ENCODE measurements around the gene TMEM60. TPM values are rescaled to one million over a fixed set of nuclear protein-coding genes. Genes with fewer than 3 reads are reported as not detected.
"Not testable (repeated sequence)": the region's sequence is repeated elsewhere in the genome, so short reads cannot be mapped to it uniquely, and the experiment has no call there.

TMEM60 gene
- total RNA-seq, 1 experiment from 2014 or later: 58.0 TPM

DNA sequence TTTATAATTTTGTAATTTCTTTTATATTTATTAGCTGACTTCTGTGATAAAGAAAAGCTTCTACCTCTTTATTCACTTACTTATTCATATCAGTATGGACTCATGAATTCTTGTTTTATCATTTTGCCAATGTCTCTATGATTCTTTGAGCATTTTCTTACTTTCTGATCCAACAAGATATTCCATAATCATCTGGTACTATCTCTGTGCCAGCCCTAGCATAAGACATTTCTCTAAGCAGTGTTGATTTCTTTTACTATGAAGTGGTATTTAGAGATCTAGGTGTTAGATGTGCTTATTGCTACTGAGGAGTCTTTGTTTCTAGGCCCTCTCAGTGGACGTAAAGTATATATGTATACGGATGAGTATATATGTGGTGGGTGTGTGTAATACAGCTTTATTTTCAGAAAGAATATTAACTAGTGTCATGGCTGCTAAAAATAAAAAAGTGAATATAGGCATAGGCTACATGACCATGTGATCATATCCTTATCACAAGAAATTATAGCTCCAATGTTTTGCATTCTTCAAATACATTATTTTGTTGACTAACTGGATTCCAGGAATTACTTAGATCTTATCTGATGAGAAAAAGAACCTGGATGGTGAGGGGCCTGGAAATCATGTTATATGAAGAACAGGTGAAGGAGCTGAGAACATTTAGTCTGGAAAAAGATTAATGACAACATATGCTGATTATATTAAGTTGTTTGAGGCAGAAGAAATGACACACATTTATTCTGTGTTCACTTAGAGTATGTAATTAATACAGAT, 13.5 kb upstream of the TMEM60 start:
- DNase-seq (ENCODE audit: low spot score): no peak

GRCh38 chr7:77808517-77808916, 10.3 kb upstream of the TMEM60 start:
- no peak for DNase-seq (ENCODE audit: low spot score)

DNA sequence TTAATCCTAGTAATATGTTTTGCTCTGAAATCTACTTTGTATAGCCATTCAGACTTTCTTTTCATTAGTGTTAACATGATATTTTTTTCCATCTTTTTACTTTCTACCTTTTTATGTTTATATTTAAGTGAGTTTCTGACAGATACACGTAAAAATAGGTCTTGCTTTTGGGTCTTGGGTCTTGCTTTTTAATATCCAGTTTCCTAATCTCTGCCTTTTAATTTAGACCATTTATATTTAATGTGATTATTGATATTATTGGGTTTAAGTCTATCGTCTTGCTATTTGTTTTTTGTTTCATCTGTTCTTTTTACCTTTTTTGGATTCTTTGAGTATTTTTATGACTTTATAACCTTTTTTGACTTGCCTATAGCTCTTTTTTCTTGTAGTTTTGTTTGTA, 8.2 kb upstream of the TMEM60 start:
- DNase-seq (ENCODE audit: low spot score): no peak

- no peak for DNase-seq (ENCODE audit: low spot score)
These were observed 4.5 kb upstream of the TMEM60 start for GRCh38 chr7:77802557-77803405.

DNA sequence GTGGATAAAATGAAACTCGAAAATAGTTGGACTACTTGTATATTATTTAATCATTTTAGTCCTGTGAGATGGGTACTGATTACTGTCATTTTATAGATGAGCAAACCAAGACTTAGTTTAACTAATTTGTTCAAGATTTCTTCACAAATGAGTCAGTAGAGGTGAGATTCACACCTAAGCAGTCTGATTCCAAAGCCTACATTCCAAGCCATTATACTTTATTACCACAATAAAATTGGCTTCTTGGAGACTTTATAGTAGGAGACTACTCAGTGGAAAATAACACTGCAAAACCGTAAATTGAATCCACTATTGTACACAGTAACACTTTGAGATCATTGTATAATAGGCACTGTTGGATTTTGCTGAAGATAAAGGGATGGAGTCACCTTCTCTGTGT, 2.5 kb upstream of the TMEM60 start:
- no peak for DNase-seq (ENCODE audit: low spot score)

- no peak for DNase-seq (ENCODE audit: low spot score)
These were observed 1.9 kb upstream of the TMEM60 start for GRCh38 chr7:77800158-77800557.

GRCh38 chr7:77799078-77799964, 1.1 kb upstream of the TMEM60 start:
- peak; percentile 29 for DNase-seq (ENCODE audit: low spot score)

GRCh38 chr7:77797734-77798393, 370 bp downstream of the TMEM60 start:
- no peak for DNase-seq (ENCODE audit: low spot score)

GRCh38 chr7:77796960-77797359, 1.3 kb downstream of the TMEM60 start:
- DNase-seq (ENCODE audit: low spot score): no peak

DNA sequence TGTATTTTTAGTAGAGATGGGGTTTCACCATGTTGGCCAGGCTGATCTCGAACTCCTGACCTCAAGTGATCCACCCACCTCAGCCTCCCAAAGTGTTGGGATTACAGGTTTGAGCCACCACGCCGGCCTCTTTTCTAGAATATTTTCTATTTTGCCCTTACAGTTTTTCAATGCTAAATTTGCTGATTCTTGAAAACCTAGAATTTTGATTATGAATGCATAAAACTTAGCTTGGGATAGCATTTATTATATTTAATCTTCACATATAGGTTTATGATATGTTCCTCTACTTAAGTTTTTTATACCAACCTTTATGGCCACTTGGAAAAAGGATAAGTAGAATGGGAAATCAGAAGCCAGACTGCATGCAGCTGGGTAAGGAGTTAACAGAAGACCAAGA, 2.1 kb downstream of the TMEM60 start:
- DNase-seq (ENCODE audit: low spot score): no peak

GRCh38 chr7:77794000-77794399, 4.2 kb downstream of the TMEM60 start:
- DNase-seq (ENCODE audit: low spot score): no peak

- DNase-seq (ENCODE audit: low spot score): no peak
These were observed 6.3 kb downstream of the TMEM60 start for GRCh38 chr7:77791956-77792355.

GRCh38 chr7:77791336-77791735, 6.9 kb downstream of the TMEM60 start:
- DNase-seq (ENCODE audit: low spot score): peak; percentile 24

- DNase-seq (ENCODE audit: low spot score): no peak
These were observed 9.8 kb downstream of the TMEM60 start for GRCh38 chr7:77788327-77788902.

GRCh38 chr7:77786741-77787140, 11.5 kb downstream of the TMEM60 start:
- DNase-seq (ENCODE audit: low spot score): no peak

DNA sequence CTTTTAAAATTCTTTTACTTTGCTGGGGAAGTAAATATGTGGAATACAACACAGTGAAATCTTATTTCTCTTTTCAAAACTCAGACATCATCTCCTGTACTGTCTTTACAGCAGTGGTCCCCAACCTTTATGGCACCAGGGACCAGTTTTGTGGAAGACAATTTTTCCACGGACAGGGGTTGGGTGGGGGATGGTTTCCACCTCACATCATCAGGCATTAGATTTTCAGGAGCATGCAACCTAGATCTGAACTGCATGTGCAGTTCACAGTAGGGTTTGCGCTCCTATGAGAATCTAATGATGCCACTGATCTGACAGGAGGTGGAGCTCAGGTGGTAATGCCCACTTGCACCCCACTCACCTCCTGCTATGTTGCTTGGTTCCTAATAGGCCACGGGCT, 12.2 kb downstream of the TMEM60 start:
- DNase-seq (ENCODE audit: low spot score): no peak

- DNase-seq (ENCODE audit: low spot score): not testable (repeated sequence)
These were observed 13.8 kb downstream of the TMEM60 start for GRCh38 chr7:77784426-77784825.

- no peak for DNase-seq (ENCODE audit: low spot score)
These were observed 14.7 kb downstream of the TMEM60 start for GRCh38 chr7:77783545-77783944.

DNA sequence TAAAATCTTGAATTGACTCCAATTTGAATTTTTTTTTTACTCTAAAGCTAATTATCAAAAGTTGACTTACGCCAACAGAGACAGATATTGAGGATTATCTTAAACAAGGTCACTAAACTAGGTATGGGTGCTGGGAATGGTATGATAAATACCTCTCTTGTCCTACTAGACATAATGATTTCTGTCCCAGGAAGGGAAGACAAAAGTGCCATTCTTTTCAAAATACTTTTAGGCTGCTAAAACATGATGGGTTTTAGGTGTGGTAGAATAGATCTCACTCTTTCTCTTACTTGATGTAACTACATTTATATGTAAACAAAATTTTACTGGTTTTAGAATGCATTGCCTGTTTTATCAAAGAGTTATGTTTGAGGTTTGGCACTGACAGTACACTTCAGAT, 15.1 kb downstream of the TMEM60 start:
- DNase-seq (ENCODE audit: low spot score): no peak

- no peak for DNase-seq (ENCODE audit: low spot score)
These were observed 15.9 kb downstream of the TMEM60 start for GRCh38 chr7:77782383-77782782.

- DNase-seq (ENCODE audit: low spot score): no peak
These were observed 19.7 kb downstream of the TMEM60 start for GRCh38 chr7:77778535-77778934.
